ENCODE data around the gene FAM234A.

DNA sequence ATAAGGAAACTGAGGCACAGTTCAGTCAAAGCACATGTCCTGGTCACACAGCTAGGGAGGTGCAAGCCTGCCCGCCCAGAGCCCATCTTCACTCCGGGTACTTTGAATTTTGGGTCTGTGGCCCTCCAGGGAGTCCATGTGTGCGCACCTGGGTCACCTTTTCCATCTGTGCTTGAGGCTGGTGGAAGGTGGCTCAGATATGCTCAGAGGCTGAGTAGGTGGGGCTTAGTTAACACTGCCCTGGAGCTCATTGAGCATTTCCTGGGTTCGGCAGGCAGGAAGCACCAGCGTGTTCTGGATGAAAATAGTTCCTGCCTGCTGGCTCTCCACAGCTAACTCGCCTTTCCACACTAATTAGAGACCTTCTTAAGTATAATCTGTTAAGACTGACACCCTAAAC lies 19.2 kb downstream of the FAM234A start:
- TF ChIP-seq, protein P1, sequence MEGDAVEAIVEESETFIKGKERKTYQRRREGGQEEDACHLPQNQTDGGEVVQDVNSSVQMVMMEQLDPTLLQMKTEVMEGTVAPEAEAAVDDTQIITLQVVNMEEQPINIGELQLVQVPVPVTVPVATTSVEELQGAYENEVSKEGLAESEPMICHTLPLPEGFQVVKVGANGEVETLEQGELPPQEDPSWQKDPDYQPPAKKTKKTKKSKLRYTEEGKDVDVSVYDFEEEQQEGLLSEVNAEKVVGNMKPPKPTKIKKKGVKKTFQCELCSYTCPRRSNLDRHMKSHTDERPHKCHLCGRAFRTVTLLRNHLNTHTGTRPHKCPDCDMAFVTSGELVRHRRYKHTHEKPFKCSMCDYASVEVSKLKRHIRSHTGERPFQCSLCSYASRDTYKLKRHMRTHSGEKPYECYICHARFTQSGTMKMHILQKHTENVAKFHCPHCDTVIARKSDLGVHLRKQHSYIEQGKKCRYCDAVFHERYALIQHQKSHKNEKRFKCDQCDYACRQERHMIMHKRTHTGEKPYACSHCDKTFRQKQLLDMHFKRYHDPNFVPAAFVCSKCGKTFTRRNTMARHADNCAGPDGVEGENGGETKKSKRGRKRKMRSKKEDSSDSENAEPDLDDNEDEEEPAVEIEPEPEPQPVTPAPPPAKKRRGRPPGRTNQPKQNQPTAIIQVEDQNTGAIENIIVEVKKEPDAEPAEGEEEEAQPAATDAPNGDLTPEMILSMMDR (IDR thresholded peaks at IDR 0.05; ENCODE audit: extremely low read depth in 1 of 2, insufficient read depth in 1 of 2, low read depth in 1 of 2, low read length in 2 of 2): no peak
- no peak for TF ChIP-seq POLR2AphosphoS5 (IDR thresholded peaks at IDR 0.05; ENCODE audit: insufficient read depth, low read depth, low read length)
- no peak for TF ChIP-seq MYC (IDR thresholded peaks at IDR 0.05; ENCODE audit: low read depth, low read length)
- TF ChIP-seq, protein P2, sequence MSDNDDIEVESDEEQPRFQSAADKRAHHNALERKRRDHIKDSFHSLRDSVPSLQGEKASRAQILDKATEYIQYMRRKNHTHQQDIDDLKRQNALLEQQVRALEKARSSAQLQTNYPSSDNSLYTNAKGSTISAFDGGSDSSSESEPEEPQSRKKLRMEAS (IDR thresholded peaks at IDR 0.05; ENCODE audit: insufficient read depth, insufficient read length): no peak
- TF ChIP-seq EZH2 (IDR thresholded peaks at IDR 0.05; ENCODE audit: borderline replicate concordance, low read depth, low read length, severe bottlenecking): no peak
- TF ChIP-seq GATA2 (IDR thresholded peaks at IDR 0.05; ENCODE audit: insufficient read depth, insufficient read length, low read depth, low read length): no peak
- TF ChIP-seq POLR2A (IDR thresholded peaks at IDR 0.05; ENCODE audit: low read depth, low read length): no peak
- no peak for TF ChIP-seq JUN (IDR thresholded peaks at IDR 0.05; ENCODE audit: borderline replicate concordance, insufficient read depth, insufficient read length, low read depth)
- no peak for TF ChIP-seq FOS (IDR thresholded peaks at IDR 0.05; ENCODE audit: borderline replicate concordance, insufficient read depth, low read length)

All from endothelial cell of umbilical vein (primary cell).